ENCODE data around the gene CISH. TPM values are rescaled to one million over a fixed set of nuclear protein-coding genes. Genes with fewer than 3 reads are reported as not detected.
A peak's percentile ranks its signal among the peaks of the same experiment; 100 is the strongest.

The CISH gene
- total and polyA plus RNA-seq, 9 of the 15 experiments (the other 6 are each of a cell fraction or from before 2014, with no cell fraction given), result 1.7 to 47.7 (median 18.3) TPM

- no peak for TF ChIP-seq CBX8 (IDR thresholded peaks at IDR 0.05; ENCODE audit: borderline replicate concordance, extremely low read depth, low read depth, low read length, poor library complexity, severe bottlenecking)
- TF ChIP-seq ZNF324 (CRISPR knock-in tag; IDR thresholded peaks at IDR 0.05), result no peak
- TF ChIP-seq POLR2AphosphoS5 (IDR thresholded peaks at IDR 0.05; ENCODE audit: control insufficient read depth, insufficient read depth, low read depth, low read length), result no peak
- TF ChIP-seq GTF2B (IDR thresholded peaks at IDR 0.05; ENCODE audit: extremely low read depth, insufficient read length), result no peak
- TF ChIP-seq, protein P1, sequence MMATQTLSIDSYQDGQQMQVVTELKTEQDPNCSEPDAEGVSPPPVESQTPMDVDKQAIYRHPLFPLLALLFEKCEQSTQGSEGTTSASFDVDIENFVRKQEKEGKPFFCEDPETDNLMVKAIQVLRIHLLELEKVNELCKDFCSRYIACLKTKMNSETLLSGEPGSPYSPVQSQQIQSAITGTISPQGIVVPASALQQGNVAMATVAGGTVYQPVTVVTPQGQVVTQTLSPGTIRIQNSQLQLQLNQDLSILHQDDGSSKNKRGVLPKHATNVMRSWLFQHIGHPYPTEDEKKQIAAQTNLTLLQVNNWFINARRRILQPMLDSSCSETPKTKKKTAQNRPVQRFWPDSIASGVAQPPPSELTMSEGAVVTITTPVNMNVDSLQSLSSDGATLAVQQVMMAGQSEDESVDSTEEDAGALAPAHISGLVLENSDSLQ (IDR thresholded peaks at IDR 0.05), result no peak
- no peak for TF ChIP-seq RBM25 (IDR thresholded peaks at IDR 0.05; ENCODE audit: low read depth, low read length, severe bottlenecking)
- TF ChIP-seq GTF2E2 (tag; IDR thresholded peaks at IDR 0.05), result no peak
- no peak for TF ChIP-seq MCM2 (IDR thresholded peaks at IDR 0.05; ENCODE audit: low read depth)
- peak; percentile 58 for TF ChIP-seq ARID4B (CRISPR knock-in tag; IDR thresholded peaks at IDR 0.05)
- TF ChIP-seq ZNF764 (CRISPR knock-in tag; IDR thresholded peaks at IDR 0.05; ENCODE audit: low read depth), result no peak
- no peak for TF ChIP-seq KHSRP (IDR thresholded peaks at IDR 0.05)
- no peak for TF ChIP-seq SETDB1 (IDR thresholded peaks at IDR 0.05; ENCODE audit: low read length)
- no peak for TF ChIP-seq RERE (CRISPR knock-in tag; IDR thresholded peaks at IDR 0.05; ENCODE audit: borderline replicate concordance)
- TF ChIP-seq MED1 (CRISPR knock-in tag; IDR thresholded peaks at IDR 0.05; ENCODE audit: borderline replicate concordance), result no peak
Observed at GRCh38 chr3:50607271-50608091, 4.1 kb downstream of the CISH start (continued).

All from K562 (cell line).